Embryonic facial prominence (tissue), 1 donor: ENCODE measurements around the gene BAIAP2.
A peak's percentile ranks its signal among the peaks of the same experiment; 100 is the strongest.

ENCODE experiments used
- DNase-seq: peaks from one replicate; pipeline ENCODE4 v3.0.0-alpha.2; 2016; ENCODE audit errors: extremely low spot score

The BAIAP2 gene

GRCh38 chr17:81034779-81035520 lies at the start of gene BAIAP2:
TSS of gene BAIAP2 (plus strand) at chr17:81035151. CDS start at chr17:81035255, 104 bp downstream.
- peak; percentile 93 for DNase-seq

DNA sequence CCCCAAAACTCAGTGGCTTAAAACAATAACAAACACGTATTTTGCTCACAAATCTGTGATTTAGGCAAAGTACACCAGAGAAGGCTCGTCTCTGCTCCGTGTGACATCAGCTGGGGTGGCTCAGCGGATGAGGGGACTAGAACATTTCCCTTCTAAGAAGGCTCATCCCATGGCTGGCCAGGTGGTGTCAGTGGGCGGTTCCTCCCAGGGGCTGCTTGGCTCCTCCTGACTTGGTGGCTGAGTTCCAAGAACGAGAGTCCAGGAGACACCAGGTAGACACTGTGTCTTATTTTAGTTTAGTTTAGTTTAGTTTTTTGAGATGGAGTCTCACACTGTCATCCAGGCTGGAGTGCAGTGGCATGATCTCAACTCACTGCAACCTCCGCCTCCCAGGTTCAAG lies 48.9 kb upstream of the BAIAP2 start:
- DNase-seq: no peak

GRCh38 chr17:80986816-80987475 lies 48.0 kb upstream of the BAIAP2 start:
- DNase-seq: no peak

DNA sequence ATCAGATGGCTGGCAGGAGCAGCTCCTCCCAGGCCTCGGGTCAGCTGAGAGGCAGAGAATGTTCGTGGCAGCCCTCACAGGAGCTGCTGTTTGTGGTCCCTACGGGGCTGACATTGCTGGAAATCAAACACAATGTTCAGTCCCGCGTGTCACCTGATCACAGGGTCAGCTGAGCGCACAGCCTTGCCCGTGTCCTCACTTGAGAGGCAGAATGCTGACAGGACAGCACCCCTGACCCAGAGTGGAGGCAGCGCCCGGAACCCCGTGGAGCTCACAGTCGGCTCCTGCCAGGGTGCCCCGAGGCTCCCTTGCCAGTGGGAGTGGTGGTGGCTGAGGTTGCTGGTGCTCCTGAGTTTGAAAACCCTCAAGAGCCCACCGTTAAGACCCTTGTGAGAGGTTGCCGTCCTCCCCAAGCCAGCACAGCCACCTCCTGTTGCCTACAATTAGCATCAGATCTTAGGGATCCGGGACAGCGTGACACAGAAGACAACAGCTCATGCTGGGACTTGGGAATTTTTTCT lies 47.0 kb upstream of the BAIAP2 start:
- DNase-seq: no peak

GRCh38 chr17:80989586-80989913 lies 45.4 kb upstream of the BAIAP2 start:
- DNase-seq: no peak

DNA sequence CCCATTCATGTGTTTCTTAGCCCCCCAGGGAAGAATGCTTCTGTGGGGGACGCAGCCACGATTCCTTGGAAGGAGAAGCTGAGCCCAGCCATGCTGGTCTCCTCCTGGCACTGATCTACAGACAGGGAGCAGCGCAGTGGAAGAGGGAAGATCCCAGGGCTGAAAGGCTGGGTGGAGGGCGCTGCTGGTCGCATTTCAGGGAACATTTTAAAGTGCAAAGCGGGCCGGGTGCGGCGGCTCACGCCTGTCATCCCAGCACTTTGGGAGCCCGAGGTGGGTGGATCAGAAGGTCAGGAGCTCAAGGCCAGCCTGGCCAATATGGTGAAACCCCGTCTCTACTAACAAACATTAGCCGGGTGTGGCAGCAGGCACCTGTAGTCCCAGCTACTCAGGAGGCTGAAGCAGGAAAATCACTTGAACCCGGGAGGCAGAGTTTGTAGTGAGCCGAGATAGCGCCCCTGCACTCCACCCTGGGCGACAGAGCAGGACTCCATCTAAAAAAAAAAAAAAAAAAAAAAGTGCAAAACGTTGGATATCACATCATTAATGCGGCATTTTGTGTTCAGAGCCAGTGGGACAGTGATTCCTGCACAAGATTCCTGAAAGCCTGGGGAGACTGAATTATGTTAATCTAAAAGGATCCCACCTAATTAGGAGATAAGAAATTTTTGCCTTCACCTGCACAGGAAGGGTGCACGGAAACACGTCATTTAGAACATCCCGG lies 43.9 kb upstream of the BAIAP2 start:
- no peak for DNase-seq

DNA sequence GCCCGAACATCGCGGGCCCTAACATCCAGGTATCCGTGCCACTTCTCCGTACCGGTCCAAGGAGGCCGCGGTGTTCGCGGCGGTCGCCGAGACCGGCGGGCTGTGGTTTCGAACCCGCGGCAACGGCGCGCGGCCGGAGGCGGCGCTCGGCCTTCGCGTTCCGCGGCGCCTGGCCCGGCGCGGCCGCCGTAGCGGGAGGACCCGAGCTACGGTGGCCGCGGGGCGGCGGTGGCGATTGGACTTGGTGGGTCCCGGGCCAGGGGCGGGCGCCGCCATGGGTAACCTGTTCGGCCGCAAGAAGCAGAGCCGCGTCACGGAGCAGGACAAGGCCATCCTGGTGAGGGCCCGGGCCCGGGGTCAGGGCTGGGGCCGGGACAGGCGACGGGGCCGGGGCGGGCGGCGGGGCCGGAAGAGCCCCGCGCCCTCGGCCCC lies 43.3 kb upstream of the BAIAP2 start, which contains the start of gene CHMP6:
Gene CHMP6, plus strand, starts transcription at position 197 of the 432 bp plus-strand sequence. Its CDS starts 78 bp downstream, at position 275.
- DNase-seq: no peak

DNA sequence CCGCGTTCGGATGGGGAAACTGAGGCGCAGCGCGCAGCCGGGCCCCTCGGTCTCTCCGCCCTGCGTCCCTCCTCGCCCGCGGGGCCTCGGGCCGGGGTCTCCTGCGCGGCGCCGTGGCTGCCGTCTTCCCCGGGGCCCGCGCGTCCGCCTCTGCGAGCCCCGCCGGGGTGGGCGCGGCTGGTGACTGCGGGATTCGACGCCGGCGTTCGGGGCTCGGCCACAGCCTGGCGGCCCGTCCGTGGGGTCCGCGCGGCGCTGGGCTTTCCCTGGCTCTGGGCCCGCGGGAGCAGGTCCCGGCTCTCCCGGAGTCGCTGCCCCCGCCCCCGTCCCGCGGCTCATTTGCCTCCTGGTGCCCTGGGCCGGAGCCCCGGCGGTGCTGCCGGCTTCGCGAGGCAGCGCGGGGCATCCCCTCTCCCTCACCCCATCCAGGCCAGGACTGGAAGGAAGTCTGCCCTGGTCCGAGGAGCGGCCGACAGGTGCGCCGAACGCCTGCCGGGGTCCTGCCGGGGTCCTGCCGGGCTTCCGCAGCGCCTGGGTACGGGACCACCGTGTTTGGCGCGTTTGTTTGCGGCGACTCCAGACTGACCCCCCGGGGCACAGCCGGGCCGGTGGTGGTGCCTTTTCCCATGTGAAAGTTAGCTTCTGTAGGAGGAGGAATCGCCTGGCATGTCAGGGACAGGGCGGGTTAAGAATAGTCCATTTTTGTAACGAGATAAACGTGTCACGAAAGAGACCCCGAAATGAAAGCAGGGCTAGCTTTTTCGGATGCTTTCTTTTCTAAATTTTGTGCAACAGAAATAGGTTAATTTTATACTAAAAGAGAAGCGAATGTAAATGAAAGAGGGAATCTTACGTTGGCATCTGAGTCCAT lies 42.6 kb upstream of the BAIAP2 start:
- no peak for DNase-seq

GRCh38 chr17:80992948-80993624 lies 41.9 kb upstream of the BAIAP2 start:
- DNase-seq: no peak

DNA sequence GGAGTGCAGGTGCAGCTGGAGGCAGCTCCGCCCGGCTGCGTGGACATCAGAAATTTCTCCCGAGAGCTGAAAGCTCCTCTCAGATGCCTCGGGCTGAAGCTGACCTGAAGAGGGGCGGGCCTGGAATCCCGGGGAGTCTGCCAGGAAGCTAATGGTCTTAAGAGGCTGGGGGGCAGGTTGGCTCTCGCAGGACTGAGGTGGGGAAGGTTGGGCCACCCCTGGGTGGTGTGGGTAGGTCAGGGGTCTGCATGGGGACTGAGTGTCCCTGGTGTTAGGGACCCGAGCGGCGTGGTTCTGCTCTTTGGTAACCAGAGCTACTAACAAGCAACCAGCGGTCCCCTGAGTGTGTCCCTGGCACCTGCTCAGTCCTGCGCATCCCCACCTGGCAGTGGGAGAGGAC lies 39.8 kb upstream of the BAIAP2 start:
- DNase-seq: no peak

DNA sequence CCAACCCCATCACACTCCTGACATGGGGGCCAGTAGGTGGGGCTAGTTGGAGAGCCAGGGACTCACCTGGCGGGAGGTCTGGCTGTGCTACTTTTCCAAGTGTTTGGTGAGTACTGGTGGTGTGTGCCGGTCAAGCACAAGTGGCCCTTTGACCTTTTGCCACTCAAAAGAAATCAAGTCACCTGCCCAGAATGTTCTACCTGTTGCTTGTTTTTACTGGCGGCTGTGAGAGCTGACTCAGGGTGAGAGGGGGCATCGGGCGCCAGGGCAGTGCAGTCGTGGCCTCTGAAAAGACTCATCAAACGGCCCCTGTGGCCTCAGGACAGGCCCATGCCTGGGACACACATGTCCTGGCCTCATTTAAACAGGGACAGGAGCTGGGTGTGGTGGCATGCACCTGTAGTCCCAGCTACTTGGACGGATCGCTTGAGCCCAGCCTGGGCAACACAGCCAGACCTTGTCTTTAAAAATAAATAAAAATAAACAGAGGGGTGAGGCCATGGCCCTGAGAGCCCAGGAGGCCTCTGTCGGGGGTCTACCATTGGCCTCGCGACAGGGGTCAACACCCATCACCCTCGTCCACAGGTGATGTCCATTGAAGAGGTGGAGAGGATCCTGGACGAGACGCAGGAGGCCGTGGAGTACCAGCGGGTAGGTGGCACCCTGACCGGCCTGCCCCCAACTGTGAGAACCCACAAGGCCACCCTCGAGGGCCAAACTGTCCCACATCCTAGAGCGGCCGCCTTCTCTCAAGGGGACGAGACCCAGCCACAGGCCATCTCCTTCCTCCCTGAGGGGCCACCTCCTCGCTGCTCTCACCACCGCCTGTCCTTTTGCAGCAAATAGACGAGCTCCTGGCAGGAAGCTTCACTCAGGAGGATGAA lies 38.3 kb upstream of the BAIAP2 start:
- DNase-seq: no peak

DNA sequence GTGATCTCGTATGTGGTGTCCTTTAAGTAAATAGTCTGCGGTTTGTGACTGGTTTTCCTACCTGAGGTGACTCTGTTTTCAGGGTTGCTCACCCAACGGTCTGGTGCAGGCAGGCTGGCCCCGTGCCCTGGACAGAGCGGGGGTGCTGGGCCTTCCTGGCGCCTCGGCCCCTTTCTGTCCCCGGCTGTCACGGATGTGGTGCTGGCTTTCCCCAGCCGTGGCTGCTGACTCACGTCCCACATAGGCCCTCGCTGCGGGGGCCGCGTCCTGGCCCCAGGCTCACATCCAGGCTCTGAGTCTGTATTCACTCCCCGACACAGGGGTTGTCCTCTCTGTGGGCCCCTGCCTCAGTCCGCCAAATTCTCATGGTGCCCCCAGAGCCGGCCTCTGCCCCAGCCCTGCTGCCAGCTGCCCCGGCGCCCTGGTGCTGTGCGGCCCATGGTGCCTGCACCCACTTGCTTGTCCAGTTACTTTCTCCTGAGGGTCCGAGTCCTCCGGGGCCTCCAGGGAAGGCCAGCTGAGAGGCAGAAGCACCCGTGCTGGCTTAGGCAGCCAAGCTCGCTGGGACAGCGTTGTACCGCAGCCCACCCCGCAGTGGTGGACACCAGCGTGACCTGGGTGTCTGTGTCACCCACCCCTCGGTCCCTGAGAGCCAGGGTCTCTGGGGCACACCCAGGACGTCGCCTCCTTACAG lies 37.4 kb upstream of the BAIAP2 start:
- no peak for DNase-seq

GRCh38 chr17:80998118-80998747 lies 36.7 kb upstream of the BAIAP2 start:
- DNase-seq: no peak

DNA sequence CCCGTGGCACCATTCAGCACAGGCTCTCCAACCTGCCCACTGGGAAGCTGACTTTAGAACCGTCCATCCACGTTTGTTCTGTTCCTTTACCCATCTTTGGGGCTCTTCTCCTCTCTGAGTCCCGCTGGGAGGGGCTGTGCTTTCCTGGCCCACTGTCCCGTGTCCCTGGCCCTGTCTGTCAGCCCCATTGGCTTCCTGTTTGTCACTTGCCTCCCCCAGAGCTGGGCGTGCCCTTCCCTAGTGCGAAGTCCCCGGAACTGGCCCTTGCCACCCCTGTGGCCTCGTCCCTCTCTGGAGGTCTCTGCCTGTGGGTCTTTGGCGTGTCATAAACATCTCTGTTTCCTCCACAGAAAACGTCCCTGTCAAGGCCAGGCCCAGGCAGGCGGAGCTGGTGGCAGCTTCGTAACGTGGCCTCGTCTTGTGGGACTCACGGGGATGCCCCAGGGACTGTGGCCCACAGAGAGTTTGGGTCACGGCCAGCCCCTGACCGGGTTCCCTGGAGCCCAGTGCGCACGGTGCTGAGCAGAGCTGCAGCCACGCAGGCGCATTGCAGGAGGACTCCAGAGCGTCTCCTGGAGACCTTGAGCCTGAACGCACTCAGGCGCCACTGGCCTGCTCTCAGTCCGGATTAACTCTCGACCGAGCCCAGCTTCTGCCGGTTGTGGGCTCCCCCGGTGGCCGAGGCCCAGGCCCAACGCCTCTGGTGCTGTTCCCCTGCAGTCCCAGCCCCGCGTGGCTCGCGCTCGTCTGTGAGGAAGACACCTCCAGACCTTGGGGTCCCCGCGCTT lies 36.0 kb upstream of the BAIAP2 start:
- no peak for DNase-seq

DNA sequence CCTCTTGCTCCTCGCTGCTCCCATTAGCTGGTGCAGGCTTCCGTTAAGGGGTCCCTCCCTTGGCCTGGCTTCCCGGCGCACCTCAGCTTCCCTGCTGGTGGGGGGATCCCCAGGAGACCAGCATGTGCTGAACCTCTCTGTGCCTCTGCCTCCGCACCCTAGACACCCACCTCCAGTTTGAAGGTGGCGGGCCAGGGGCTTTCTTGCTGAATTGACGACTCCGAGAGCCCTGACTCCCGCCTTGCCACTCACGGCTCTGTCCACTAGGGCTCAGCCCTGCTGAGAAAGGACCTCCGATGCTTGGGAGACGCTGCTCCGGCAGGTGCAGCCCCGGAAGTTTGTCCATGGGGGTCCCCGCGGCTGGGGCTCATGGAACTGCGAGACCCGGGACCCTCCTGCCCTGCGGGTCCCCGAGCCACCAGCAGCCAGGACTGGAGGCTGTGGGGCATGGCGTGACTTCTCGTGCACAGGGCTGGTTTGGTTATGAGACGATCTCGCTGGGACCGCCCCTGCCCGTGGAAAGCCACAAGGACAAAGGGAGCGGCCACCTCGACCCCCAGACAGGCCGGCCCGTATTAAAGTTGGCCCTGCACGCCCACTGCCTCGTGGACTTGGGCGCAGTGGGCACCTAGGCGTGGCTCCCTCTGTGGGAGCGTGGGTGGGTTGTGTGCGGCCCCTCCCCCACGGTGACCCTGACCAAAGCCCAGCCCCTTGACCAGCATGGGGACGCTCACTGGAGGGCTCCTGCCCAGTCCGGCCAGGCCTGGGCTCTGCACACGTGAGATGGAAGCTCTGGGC lies 35.2 kb upstream of the BAIAP2 start:
- DNase-seq: no peak

DNA sequence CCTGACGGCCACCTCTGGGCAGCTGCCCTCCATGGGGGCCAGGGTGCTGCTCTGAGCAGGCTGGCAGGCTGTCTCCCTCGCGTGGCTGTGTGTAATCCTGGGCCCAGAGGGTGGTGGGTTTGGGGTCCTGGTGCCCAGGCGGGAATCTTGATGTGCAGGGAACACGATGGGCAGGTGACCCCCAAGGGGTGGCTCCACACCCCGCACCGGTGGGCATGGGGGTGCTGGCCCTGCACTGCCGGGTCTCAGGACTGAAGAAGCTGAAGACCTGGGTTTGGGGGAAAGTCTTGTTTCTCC lies 34.7 kb upstream of the BAIAP2 start:
- no peak for DNase-seq

- DNase-seq: no peak
Observed at GRCh38 chr17:81000631-81001357, 34.2 kb upstream of the BAIAP2 start.
